HG02798 (cell line): ENCODE measurements around the gene TTC21A.
"Not testable (repeated sequence)": the region's sequence is repeated elsewhere in the genome, so short reads cannot be mapped to it uniquely, and the experiment has no call there.

Experiments used
- ATAC-seq: cut with Tn5 transposase; IDR thresholded peaks from one replicate; pipeline ENCODE4 v1.9.1; 2021; ENCODE audit warnings: mild to moderate bottlenecking; ENCODE audit not compliant: unreplicated experiment, poor library complexity

Gene TTC21A

GRCh38 chr3:39148435-39149058, 41.1 kb downstream of the TTC21A start:
- no peak for ATAC-seq

- ATAC-seq: peak; percentile 11
Observed at GRCh38 chr3:39149059-39149455, 41.6 kb downstream of the TTC21A start.

DNA sequence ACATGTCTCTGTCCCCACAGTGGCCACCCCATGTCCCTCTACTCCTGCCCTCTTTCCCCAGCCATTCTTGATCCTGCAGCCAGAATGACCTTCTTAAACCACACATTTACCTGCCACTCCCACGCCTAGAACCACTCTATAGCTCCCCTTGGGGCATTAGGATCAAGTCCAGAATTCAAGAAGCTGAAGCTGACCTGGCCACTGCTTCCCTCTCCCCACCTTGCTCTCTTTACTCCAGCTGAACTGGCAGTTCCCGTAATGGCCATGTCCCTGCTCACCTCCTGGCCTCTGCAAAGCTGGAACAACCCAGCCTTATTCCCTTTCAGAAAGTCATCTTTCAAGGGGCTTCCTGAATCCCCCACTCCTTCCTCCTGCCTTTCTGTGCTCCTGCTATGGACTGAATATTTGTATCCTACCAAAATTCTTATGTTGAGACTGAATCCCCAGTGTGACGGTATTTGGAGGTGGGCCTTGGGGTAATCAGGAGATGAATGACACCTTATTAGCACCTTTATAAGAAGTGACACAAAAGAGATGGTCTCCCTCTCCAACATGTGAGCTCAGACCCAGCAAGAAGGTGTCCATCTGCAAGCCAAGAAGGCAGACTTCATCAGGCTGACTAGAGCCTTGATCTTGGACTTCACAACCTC, 42.1 kb downstream of the TTC21A start:
- no peak for ATAC-seq

DNA sequence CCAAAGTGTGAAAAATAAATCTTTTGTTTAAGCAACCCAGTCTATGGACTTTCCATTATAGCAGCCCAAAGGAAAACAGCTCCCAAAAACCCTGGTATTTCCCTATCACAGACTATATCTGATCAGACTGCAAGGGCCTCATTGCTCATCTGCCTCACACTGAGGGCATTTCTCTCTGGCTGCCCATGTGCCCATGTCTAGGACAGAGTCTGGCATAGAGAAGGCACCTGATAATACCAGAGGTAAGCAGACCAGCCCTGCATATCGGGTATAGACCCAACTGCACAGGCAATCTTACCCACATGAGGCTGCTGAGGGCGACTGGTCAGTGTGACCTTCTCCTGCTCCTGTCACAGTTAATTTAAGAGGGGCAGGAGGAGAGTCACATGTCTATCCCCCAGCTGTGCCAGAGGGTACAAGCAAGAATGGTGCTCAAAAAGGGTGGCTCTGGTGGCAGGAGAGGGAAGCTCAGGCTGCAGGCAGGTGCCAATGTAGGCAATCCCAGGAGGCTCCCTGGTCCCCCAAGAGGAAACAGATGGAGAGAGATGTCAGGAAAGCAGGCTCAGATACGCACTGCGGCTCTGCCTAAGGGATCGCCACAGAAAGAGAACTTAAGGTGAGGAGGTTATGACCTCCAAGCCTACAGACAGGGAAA, 42.8 kb downstream of the TTC21A start:
- ATAC-seq: no peak

GRCh38 chr3:39150803-39151631, 43.5 kb downstream of the TTC21A start:
- ATAC-seq: no peak

- ATAC-seq: no peak
Observed at GRCh38 chr3:39153977-39154279, 46.4 kb downstream of the TTC21A start.

DNA sequence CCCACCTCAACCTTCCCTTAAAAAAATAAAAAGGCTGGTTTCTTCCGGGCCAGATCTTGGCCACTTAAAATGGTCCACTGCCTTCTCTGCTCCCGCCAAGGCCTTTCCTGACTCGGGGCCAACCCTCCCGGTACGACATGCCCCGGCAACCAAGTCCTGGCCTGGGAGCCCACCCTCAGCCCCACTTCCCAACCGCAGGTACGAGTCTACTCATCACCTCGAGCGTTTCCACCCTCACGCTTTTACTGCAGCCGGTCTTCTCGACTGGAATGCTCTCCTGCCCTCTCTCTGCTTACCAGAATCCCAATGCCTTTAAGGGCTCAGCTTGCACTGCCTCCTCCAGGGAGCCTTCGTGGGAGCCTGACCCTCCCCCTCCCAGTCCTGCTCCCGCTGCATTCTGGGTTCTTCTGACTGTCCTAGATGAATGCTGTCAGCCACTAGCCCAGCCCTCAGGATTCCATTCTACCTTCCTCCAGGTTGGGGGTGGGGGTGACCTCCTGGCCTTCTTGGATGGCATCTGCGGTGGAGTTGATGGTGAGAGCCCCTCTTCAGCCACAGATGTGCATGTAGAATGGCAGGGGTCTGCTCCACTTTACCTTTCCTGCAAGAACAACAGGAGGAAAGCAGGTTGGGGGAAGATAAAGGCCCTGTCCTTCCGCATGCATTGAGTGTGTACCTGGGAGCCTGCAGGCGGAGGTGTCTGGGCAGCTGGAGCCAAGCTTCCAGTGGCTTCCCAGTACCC, 47.0 kb downstream of the TTC21A start:
- no peak for ATAC-seq

GRCh38 chr3:39156421-39156820, 48.9 kb downstream of the TTC21A start:
- no peak for ATAC-seq

- ATAC-seq: no peak
Observed at GRCh38 chr3:39157359-39157758, 49.9 kb downstream of the TTC21A start.

DNA sequence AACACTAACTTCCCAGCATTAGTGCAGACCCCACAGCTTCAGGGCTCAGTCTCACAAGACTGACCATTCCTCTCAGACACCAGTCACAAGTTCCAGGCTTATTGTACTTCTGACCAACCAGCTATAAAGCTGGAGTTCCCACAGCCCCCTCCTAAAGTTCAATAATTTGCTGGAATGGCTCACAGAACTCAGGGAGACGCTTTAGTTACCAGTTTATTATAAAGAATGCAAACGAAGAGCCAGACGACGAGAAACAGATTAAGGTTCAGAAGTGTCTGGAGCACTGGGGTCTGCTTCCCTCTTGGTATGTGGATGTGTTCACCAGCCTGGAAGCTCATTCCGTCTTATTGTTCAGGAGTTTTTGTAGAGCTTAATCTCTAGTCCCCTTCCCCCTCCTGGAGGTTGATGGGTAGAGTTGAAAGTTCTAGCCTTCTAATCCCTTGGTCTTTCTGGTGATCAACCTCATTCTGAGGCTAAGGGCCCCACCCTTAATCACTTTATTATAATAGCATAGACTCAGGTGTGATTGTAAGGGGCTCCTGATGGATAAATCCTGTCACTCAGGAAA, 50.8 kb downstream of the TTC21A start:
- ATAC-seq: no peak

GRCh38 chr3:39164414-39164813, 56.9 kb downstream of the TTC21A start:
- no peak for ATAC-seq

DNA sequence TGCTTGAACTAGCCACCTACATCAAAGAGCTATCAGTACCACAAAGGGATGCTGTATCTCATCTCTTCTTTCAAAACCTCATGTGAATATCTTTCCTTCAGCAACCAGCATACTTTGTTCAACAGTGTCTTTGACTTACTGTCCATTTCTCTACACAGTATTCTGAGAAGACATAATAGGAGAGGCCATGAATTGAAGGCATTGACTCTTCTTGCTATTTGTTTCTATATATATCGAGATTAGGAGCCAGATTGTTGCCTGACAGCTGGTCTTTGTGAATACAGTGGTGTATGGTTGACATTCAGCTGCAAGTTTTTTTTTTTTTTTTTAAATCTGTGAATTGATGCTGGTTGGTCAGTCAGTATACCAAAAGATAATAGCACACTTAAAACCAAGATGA, 58.0 kb downstream of the TTC21A start:
- ATAC-seq: no peak

DNA sequence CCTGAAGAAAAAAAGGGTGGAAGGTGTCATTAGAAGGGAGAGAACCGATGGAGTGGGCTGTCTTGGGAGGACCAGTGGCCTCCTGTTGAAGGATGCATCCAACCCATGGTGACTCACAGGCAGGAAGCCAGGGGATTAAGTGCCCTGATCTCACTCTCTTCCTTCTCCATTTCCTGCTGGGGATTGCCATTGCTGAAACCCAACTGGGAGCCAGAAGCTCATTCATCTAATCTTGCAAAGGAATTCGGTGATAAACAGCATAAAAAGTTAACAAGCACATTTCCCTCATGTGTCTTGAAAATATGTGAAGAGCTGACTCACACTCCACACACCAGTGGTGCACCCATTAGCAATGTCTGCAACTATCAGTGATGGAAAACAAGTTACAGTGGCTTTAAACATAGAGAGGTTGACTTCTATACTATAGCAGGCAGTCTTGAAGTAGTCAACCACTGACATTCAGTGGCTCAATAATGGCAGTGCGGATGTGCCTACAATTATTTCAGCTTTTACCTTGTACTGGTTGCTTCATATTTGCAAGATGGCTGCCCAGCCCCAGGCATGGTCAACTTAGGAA, 58.7 kb downstream of the TTC21A start:
- no peak for ATAC-seq

DNA sequence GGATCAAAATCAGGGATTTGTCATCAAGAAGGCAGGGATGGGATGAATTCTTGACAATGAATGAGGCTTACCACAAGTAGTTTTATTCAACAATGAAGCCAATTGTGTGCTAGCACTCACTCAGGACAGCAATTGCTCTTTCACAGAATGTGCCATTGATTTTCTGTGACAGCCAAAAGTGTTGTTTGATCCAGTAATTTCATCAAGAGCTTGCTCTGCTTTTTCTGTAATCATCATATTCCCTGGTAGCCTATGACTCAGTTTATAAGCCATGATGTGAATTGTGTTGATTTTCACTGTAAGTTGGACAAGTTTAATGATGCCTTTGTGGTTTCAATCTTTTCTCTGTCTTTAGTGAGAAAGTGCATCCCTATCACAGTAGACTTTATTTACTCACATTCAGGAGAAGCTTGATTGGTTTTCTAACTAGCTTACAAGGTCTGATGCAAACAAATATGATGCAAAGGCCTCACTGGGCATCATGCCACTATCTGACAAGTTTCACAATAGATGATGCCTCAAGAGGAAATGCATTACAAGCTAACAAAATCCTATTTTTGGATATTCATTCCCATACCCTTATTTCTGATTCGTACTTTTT, 59.6 kb downstream of the TTC21A start:
- ATAC-seq: no peak

GRCh38 chr3:39168156-39168780, 60.8 kb downstream of the TTC21A start:
- no peak for ATAC-seq

DNA sequence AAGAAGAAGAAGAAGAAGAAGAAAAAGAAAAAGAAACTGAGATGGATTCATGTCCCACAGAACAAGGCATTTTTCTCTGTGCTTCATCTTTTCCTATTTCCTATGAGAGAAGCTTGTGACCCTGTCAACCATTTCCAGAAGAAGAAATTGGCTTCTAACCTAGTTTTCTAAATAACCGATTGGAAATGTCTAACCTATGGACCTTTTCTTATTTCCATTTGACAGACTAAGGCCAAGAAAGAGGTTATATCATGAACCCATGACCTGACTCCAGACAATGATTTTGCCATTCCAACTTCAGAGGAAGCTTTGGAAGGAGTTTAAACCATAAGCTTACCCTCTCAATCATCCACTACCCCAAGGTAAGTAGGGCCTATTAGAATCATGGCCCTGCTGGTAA, 62.2 kb downstream of the TTC21A start:
- ATAC-seq: no peak

DNA sequence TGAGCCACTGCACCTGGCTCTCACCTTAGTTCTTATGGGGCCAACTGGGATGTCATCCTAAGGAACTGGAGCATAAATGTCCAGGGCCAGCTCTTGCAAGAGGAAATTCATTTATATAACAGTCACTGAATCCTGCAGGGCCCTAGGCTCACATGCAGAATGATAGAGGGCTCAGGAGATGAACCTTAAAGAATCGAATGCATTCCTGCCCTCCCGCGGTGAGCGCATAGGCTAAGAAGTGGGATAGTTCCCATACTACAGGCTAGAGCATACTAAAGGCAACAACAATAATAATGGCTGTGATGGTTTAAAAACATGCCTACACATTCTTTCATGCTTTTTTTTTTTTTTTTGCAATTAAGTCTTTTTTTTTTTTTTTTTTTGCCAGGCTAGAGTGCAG, 63.0 kb downstream of the TTC21A start:
- no peak for ATAC-seq

- not testable (repeated sequence) for ATAC-seq
Observed at GRCh38 chr3:39170877-39171276, 63.4 kb downstream of the TTC21A start.

- no peak for ATAC-seq
Observed at GRCh38 chr3:39171860-39172259, 64.4 kb downstream of the TTC21A start.
